CD4-positive, alpha-beta T cell treated with Interleukin-4 for 1 hour (primary cell): ENCODE measurements around the gene DPP10.
"Not testable (repeated sequence)": the region's sequence is repeated elsewhere in the genome, so short reads cannot be mapped to it uniquely, and the experiment has no call there.

Experiments
- DNase-seq, 2 donors: peaks; one replicate each; pipeline ENCODE4 v3.0.0-alpha.2; 2020 to 2022

Gene DPP10

GRCh38 chr2:114729026-114729425 is 286.6 kb downstream of the DPP10 start:
- no peak for DNase-seq

DNA sequence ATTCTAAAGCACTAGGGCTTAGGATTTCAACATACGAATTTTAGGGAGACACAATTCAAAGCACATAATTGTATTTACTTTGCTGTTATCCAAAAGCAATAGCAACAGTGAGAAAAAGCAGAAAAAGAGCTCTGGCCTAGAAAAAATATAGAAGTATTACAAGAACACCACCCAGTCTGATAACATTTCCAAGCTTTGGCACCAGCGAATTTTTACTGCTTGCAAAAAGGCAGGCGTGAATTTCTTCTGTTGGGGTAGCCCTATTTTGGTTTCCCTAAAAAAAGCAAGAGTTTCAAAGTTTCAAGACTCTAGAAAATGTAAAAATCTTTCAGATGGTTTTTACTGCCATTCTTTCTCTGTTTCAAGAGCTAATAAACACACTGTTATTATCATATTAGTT is 292.7 kb downstream of the DPP10 start:
- no peak for DNase-seq

DNA sequence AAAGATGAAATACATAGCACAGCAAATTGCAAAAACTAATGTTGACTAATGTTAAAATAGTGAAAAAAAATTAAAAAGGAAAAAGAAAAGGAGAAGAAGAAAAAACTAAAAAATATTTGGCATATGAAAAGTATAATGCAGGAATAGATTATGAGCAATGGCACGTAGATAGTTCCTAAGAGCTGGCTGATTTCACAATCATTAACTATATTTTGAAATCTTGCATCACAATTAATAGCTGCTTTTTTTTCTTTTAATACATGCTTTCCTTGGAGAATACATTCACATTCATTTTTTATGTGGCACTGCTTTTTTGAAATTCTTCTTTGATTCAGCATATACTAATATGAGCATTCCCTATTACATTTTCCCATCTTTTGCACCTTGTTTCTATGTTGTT is 299.8 kb downstream of the DPP10 start:
- no peak for DNase-seq

GRCh38 chr2:114745700-114746099 is 303.3 kb downstream of the DPP10 start:
- DNase-seq: no peak

DNA sequence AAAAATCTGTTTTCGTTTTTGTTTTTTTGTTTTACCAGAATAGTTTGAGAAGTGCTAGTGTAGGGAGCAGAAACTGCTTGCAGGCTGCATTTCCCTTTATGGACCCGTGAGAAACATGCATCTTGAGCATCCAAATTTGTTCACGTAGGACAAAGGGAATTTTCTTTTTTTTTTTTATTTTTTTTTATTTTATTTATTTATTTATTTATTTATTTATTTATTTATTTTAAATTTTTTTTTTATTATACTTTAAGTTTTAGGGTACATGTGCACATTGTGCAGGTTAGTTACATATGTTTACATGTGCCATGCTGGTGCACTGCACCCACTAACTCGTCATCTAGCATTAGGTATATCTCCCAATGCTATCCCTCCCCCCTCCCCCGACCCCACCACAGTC is 305.7 kb downstream of the DPP10 start:
- DNase-seq: not testable (repeated sequence)

- no peak for DNase-seq
These were observed 310.0 kb downstream of the DPP10 start for GRCh38 chr2:114752425-114752824.

DNA sequence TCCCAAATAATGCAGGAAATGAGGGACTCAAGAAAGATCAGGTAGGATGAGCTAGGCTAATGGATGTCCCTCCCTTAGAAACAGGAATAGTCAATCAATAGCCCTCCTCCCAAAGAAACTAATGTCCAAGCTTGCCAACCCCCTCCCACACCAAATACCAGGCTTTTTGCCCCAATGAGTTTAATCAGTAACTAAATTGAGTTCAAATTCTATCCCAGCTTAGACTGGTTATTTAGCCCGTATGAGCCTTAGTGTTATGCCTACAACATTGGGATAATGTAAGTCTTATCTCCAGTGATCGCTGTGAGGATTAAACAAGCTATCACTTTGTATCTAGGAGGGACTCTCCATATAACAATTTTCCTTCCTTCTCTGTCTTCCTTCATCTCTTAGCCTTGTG is 310.7 kb downstream of the DPP10 start:
- DNase-seq: no peak

DNA sequence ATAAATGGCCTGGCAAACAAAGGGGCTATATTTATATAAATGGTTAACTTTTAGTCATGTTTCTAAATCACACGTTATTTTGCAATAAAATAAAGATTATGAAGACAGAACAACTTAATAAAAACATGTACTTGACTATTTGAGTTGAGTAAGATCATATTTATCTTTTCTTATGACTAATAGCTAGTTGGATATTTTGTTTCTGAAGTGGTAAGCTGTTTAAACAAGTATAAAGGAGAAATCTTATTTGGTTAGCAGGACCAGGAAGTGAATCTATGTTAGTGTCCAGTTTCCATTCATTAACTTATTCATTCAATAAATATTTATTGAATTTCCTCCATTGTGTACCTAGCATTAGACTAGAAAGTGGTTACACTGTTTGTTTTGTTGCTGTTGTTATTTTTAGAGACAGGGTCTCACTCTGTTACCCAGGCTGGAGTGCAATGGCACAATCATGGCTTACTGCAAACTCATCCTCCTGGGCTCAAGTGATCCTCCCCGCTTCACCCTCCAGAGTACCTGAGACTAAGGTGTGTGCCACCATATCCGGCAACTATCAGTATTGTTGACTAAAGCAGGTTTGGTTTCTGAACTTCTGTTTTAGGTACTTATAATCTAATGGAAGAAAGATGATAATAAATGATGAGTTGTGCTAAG is 312.6 kb downstream of the DPP10 start:
- DNase-seq: no peak

GRCh38 chr2:114762376-114762775 is 319.9 kb downstream of the DPP10 start:
- no peak for DNase-seq

DNA sequence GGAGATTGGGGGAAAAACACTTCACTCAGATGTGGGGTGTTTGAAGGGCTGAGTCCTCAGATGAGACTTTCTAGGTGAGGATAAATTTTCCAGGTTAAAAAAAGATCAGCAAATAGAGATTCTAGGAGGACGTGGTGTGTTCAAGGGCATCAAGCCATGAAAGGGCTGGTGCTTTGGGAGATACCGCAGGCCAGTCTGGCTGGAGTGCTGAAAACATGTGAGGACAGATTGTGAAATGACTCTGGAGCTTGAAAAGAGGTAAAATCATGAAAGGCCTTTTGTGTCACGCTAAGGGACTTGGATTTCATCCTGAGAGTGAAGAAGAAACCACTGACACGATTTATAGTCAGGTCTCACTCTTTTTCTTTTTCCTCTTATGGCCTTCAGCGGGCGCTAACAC is 320.5 kb downstream of the DPP10 start:
- no peak for DNase-seq

- DNase-seq: no peak
These were observed 326.7 kb downstream of the DPP10 start for GRCh38 chr2:114769110-114769509.

DNA sequence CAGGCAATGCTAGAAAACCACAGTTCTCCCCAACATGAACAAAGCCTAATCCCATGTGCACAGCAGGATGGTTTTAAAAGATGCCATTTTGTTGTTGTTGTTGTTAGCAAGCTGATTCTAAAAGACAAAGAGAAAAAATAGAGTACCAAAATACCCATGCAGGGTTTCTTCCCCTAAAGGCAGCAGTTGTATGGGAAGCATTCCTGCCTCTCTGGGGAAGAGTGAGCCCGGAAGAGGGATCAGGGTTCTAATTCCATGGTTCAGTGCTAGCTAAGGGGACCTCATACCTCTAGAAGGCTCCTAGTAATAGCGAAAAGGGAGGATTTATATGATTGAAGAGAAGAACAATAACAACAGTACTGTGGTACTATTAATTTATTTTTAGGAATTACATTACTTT is 327.6 kb downstream of the DPP10 start:
- DNase-seq: no peak

- DNase-seq: no peak
These were observed 341.6 kb downstream of the DPP10 start for GRCh38 chr2:114784046-114784445.

DNA sequence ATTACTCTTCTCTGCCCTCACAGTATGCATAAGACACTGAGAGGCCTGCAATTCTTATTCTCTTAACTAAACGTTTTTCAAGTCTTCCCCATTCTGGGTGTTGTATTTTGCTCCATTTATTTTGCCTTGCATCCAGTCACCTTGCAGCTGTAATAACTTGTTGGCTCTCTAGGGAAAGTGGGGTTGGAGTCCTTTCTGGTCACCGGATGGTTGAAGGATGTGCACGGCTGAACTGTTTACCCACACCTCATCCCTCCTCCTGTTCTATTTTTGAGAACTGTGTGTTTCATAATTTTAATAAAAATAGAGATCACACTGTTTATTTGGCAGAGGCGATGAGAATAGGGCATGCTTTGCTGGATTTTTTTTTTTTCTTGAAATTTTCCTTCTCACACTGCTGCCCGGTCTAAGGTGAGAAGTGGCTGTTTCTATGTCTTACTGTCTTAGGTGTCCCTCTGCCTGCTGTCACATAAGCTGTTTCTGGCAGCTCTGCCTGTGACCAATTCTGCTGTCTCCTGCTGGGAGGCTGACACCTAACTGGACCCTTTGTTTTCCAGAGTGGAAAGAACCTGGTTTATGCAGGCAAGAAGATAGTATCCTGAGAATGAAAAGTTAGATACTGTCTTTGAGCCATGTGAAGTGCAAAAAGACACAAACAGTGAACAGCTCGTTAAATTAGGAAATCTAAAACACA is 342.6 kb downstream of the DPP10 start:
- DNase-seq: no peak

- DNase-seq: no peak
These were observed 344.5 kb downstream of the DPP10 start for GRCh38 chr2:114786901-114787300.

DNA sequence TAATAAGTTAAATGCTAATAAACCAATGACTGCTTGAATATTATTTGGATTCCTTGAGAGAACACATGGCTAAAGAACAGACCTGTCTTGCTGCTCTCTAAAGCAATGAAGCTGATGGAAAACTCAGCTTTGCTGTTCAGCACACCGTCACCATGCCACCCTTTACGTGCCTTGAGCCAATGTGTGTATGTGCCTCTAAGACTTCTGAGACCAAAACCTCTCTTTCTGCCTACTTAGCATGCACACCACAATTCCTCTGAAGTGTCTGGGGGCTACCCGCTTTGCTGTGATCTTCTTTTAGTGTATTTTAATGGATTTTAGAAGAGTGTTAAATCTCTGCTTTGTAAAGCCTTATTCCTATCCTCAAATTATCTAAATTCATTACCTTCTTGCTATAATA is 345.0 kb downstream of the DPP10 start:
- DNase-seq: no peak

GRCh38 chr2:114789989-114790388 is 347.5 kb downstream of the DPP10 start:
- DNase-seq: no peak

DNA sequence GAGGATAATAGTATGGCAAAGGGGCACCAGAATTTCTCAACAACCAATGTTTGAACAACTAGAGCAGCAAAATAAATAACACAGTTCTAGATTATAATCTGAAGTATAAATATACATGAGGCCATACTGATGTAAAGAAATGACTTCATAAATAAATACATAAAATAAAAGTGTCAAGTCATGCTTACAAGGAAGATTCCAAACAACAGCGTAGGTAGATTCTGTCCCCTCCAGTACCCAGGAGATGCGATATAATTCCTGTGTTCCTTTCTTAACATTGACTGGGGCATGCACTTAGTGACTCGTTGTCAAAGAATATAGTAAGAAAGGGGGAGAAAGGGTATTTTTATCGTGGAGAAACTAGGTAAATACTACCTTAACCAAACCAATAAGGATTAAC is 355.1 kb downstream of the DPP10 start:
- DNase-seq: no peak

DNA sequence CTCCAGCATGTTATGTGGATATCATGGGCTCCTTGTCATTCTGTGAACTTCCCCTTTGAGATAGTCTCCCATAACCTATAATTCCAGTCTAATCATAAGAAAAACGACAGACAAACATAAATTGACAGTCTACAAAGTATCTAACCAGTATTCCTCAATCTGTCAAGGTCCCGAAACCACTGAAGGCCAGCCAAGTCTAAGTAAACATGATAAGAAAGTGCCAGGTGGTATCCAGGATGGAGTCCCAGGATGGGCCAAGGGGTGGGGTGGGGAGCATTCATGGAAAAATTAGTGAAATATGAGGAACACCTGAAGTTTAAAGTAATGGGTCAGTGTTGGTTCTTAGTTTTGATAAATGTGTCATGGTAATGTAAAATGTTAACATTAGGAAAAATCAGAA is 355.5 kb downstream of the DPP10 start:
- DNase-seq: no peak

- DNase-seq: no peak
These were observed 357.9 kb downstream of the DPP10 start for GRCh38 chr2:114800371-114800770.

DNA sequence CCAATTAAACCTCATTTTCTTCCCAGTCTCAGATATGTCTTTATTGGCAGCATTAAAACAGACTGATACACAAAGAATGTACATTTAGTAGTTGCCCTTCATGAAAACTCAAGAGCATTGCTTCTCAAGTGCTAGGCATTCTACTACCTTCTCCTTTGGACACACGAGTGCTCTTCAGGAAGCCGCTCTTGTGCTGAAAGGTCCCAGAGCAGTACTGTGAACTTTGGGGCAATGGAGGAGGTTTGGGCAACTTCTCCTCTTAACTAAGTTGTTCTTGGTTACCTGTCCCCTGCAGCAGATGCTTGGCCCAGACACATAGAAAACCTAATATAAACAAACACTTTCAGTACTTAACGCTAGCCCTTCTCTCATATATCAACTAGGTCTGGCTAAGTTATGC is 362.8 kb downstream of the DPP10 start:
- DNase-seq: no peak

DNA sequence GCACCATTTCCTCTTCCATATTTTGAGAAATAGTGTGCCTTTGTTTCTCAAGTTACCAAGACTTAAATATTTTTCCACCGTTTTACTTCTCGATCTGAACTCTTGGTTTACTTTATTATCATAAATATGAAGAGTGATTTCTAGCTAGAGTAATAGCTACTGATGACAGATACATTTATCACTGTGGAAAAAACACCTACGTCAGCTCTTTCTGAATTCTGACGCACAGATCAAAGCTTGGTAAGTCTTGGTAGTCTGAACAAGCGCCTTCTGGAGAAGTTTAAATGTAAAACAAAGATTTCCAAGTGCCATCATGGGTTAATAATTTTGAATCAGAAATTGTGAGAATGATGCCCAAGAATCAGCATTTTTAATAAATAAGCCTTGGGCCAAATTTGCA is 367.7 kb downstream of the DPP10 start:
- no peak for DNase-seq

GRCh38 chr2:114812261-114812660 is 369.8 kb downstream of the DPP10 start:
- DNase-seq: no peak

DNA sequence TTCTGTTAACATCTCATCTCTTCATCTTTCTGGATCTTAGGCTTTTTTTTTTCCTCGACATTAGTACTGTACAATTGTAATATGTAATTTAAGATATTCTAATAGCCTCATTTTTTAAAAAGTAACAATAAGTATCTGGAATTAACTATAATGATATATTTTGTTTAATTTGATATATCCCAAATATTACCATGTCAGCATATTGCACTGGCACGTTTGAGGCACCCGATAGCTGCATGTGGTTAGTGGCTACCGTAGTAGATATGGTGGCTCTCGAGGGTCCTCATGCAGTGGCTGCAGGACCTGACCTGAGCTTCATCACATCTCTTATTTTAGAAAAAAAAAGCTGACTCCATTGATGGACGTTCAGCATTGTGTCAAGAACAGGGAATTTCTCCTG is 371.9 kb downstream of the DPP10 start:
- no peak for DNase-seq

DNA sequence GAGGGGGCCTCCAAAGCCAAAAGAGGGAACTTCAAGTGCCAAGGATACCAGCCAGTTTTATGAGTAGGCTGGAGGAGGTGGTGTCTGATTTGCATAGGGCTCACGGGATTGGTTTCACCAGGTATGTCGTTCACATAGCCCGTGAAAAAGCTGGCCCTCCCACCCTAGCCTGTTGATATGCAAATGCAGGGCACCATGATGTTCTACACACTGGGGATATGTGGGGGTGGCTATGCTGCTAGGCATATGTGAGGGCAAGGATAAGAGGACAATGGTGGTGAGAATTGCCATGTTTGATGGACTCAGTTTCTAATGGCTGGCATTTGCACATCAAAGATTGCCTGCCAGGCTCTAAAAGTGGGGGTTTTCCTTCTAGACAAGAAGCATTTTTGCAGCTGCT is 378.6 kb downstream of the DPP10 start:
- DNase-seq: no peak
